H1 (cell line): ENCODE results near the gene TMEM204. TPM values are rescaled to one million over a fixed set of nuclear protein-coding genes. Genes with fewer than 3 reads are reported as not detected.

ENCODE experiments used
- CTCF ChIA-PET: fragments of 300-600 bp; sonication (Branson Sonifier 250); formaldehyde crosslinking; loops from one replicate; lab custom pipeline; 2021; ENCODE audit not compliant: partially characterized antibody; lab: Charles Lee
- POLR2A ChIA-PET: fragments of 300-600 bp; sonication (Branson Sonifier 250); formaldehyde crosslinking; loops from one replicate; lab custom pipeline; 2021; ENCODE audit warnings: inconsistent platforms; ENCODE audit not compliant: partially characterized antibody; lab: Charles Lee
- DNase-seq, 2 experiments: peaks; one replicate each; pipeline versions ENCODE4 v3.0.0 to v3.0.0-alpha.2; 2010 to 2022; ENCODE audit warnings: low spot score in 2 of 2, low read depth in 1 of 2, mixed read lengths in 1 of 2
- FAIRE-seq: peaks from 2 replicates; lab custom pipeline; 2011; peaks lifted over from hg19 to GRCh38; lab: Jason Lieb, UNC
- H2AFZ ChIP-seq: 2 replicates; pipeline ENCODE4 v1.8.1; 2012; ENCODE audit warnings: low read length, inconsistent platforms
- H2AK5ac ChIP-seq: 2 replicates; pipeline ENCODE4 v1.6.1; 2013; ENCODE audit warnings: low read depth, low read length
- H2BK120ac ChIP-seq: replicated peaks from 2 replicates; pipeline ENCODE3; 2013; ENCODE audit warnings: low read depth, low read length, inconsistent platforms
- H2BK12ac ChIP-seq: 2 replicates; pipeline ENCODE4 v1.6.1; 2013; ENCODE audit warnings: low read depth, low read length
- H2BK15ac ChIP-seq: 2 replicates; pipeline ENCODE4 v1.6.1; 2013; ENCODE audit warnings: low read length
- H2BK20ac ChIP-seq: 2 replicates; pipeline ENCODE4 v1.6.1; 2013; ENCODE audit warnings: low read length
- H2BK5ac ChIP-seq: 2 replicates; pipeline ENCODE4 v1.6.1; 2013; ENCODE audit warnings: low read depth, low read length
- H3K14ac ChIP-seq: 2 replicates; pipeline ENCODE4 v1.6.1; 2013; ENCODE audit warnings: inconsistent platforms; ENCODE audit not compliant: insufficient read length
- H3K18ac ChIP-seq: 2 replicates; pipeline ENCODE4 v1.6.1; 2013; ENCODE audit warnings: low read length; ENCODE audit errors: extremely low read depth
- H3K23ac ChIP-seq: 2 replicates; pipeline ENCODE4 v1.6.1; 2013; ENCODE audit warnings: inconsistent platforms; ENCODE audit not compliant: insufficient read length
- H3K23me2 ChIP-seq: 2 replicates; pipeline ENCODE4 v1.6.1; 2013; ENCODE audit warnings: low read depth, low read length
- H3K27ac ChIP-seq: 2 replicates; pipeline ENCODE4 v1.6.1; 2011; ENCODE audit warnings: low read depth, low read length, inconsistent platforms
- H3K27me3 ChIP-seq, 4 experiments: replicated peaks in 1 of 4; 1 replicate in 1 of 4; 2 replicates in 3 of 4; pipeline versions ENCODE4 v1.6.1 to v1.8.1; 2011 to 2013; ENCODE audit warnings: low read length in 3 of 4, mild to moderate bottlenecking in 3 of 4, inconsistent platforms in 2 of 4, mixed read lengths in 2 of 4, moderate library complexity in 1 of 4; ENCODE audit not compliant: control insufficient read depth in 3 of 4, insufficient read depth in 3 of 4; ENCODE audit errors: extremely low read depth in 1 of 4
- H3K36me3 ChIP-seq, 4 experiments: 2 replicates each; pipeline versions ENCODE4 v1.6.1 to v1.8.1; 2011 to 2013; ENCODE audit warnings: mild to moderate bottlenecking in 4 of 4, low read length in 3 of 4, moderate library complexity in 2 of 4, control low read depth in 1 of 4, inconsistent platforms in 1 of 4; ENCODE audit not compliant: insufficient read depth in 4 of 4, control insufficient read depth in 2 of 4
- H3K4ac ChIP-seq: replicated peaks from 2 replicates; pipeline ENCODE3; 2013; ENCODE audit warnings: low read length, low read depth, mixed read lengths, inconsistent platforms; ENCODE audit not compliant: insufficient read length
- H3K4me1 ChIP-seq, 4 experiments: replicated peaks in 1 of 4; 1 replicate in 1 of 4; 2 replicates in 3 of 4; pipeline versions ENCODE4 v1.6.1 to v1.8.1; 2011 to 2013; ENCODE audit warnings: low read length in 3 of 4, inconsistent platforms in 2 of 4, mixed read lengths in 1 of 4; ENCODE audit not compliant: insufficient read depth in 4 of 4, control insufficient read depth in 3 of 4
- H3K4me2 ChIP-seq, 2 experiments: 2 replicates each; pipeline versions ENCODE4 v1.6.1 to v1.8.1; 2011 to 2013; ENCODE audit warnings: low read depth in 2 of 2, low read length in 2 of 2, control low read depth in 1 of 2, inconsistent platforms in 1 of 2, mild to moderate bottlenecking in 1 of 2; ENCODE audit not compliant: insufficient read depth in 1 of 2
- H3K4me3 ChIP-seq, 4 experiments: fragments of 200-600, 300-600 bp in 1 of 4; sonication (generic), shearing (Covaris generic), sonication (Bioruptor Twin) in 1 of 4; 2 replicates each; pipeline versions ENCODE4 v1.5.1 to v1.8.1; 2011 to 2016; ENCODE audit warnings: low read length in 4 of 4, low read depth in 3 of 4, control low read depth in 2 of 4, inconsistent platforms in 2 of 4, mild to moderate bottlenecking in 2 of 4, mixed read lengths in 1 of 4, moderate library complexity in 1 of 4; ENCODE audit not compliant: insufficient read depth in 2 of 4; ENCODE audit errors: extremely low read depth in 1 of 4
- H3K56ac ChIP-seq: replicated peaks from 2 replicates; pipeline ENCODE3; 2013; ENCODE audit warnings: low read depth, mild to moderate bottlenecking, mixed read lengths, low read length, inconsistent platforms; ENCODE audit not compliant: insufficient read length
- H3K79me1 ChIP-seq: 2 replicates; pipeline ENCODE4 v1.6.1; 2013; ENCODE audit warnings: low read depth, low read length, control low read depth
- H3K79me2 ChIP-seq, 2 experiments: 2 replicates each; pipeline versions ENCODE4 v1.6.1 to v1.8.1; 2012 to 2013; ENCODE audit warnings: low read length in 2 of 2, mild to moderate bottlenecking in 2 of 2, inconsistent platforms in 1 of 2; ENCODE audit not compliant: insufficient read depth in 2 of 2, control insufficient read depth in 1 of 2
- H3K9ac ChIP-seq, 4 experiments: replicated peaks in 1 of 4; 1 replicate in 1 of 4; 2 replicates in 3 of 4; pipeline versions ENCODE4 v1.6.1 to v1.8.1; 2011 to 2013; ENCODE audit warnings: low read depth in 3 of 4, low read length in 3 of 4, control low read depth in 2 of 4, mild to moderate bottlenecking in 2 of 4, moderate library complexity in 2 of 4, inconsistent platforms in 1 of 4; ENCODE audit errors: extremely low read depth in 1 of 4
- H3K9me3 ChIP-seq, 2 experiments: 2 replicates each; pipeline versions ENCODE4 v1.6.1 to v1.8.1; 2012 to 2013; ENCODE audit warnings: mild to moderate bottlenecking in 2 of 2, moderate library complexity in 2 of 2, control low read depth in 1 of 2, inconsistent platforms in 1 of 2, low read depth in 1 of 2, low read length in 1 of 2, mixed read lengths in 1 of 2; ENCODE audit not compliant: insufficient read depth in 2 of 2
- H4K20me1 ChIP-seq, 2 experiments: replicated peaks in 1 of 2; 2 replicates each; pipeline versions ENCODE3 to v1.8.1; 2011 to 2013; ENCODE audit warnings: inconsistent platforms in 2 of 2, low read length in 2 of 2, mild to moderate bottlenecking in 1 of 2; ENCODE audit not compliant: insufficient read depth in 2 of 2, control insufficient read depth in 1 of 2
- H4K5ac ChIP-seq: 2 replicates; pipeline ENCODE4 v1.6.1; 2013; ENCODE audit warnings: low read length, low read depth, mixed read lengths, inconsistent platforms; ENCODE audit not compliant: insufficient read length
- H4K8ac ChIP-seq: 2 replicates; pipeline ENCODE4 v1.8.0; 2013; ENCODE audit warnings: mild to moderate bottlenecking, moderate library complexity, low read length, inconsistent platforms; ENCODE audit not compliant: insufficient read depth; ENCODE audit errors: extremely low read depth
- H4K91ac ChIP-seq: replicated peaks from 2 replicates; pipeline ENCODE3; 2013; ENCODE audit warnings: low read length, mixed read lengths, inconsistent platforms; ENCODE audit not compliant: insufficient read length
- EGR1 ChIP-seq: IDR thresholded peaks from 2 replicates; pipeline ENCODE4 v1.6.1; 2011; ENCODE audit warnings: low read depth, low read length, borderline replicate concordance
- JUND ChIP-seq: IDR thresholded peaks from 2 replicates; pipeline ENCODE4 v1.6.1; 2011; ENCODE audit warnings: mild to moderate bottlenecking, improper control_type of control experiment, low read length
- KDM1A ChIP-seq: fragments of 200-600, 300-600 bp; sonication (generic); IDR thresholded peaks from 2 replicates; pipeline ENCODE4 v1.7.1; 2016; ENCODE audit warnings: mild to moderate bottlenecking, low read length, borderline replicate concordance
- PHF8 ChIP-seq: fragments of 200-600 bp; sonication (generic); conservative IDR thresholded peaks from 2 replicates; pipeline ENCODE4 v1.7.1; 2012; ENCODE audit warnings: low read depth, mild to moderate bottlenecking, inconsistent platforms, low read length, moderate library complexity
- POLR2A ChIP-seq, 2 experiments: IDR thresholded peaks; 1 replicate in 1 of 2; 2 replicates in 1 of 2; pipeline ENCODE4 v1.6.1; 2011; ENCODE audit warnings: low read depth in 2 of 2, low read length in 2 of 2, mild to moderate bottlenecking in 2 of 2; ENCODE audit errors: control extremely low read depth in 1 of 2
- SIRT6 ChIP-seq: IDR thresholded peaks from one replicate; pipeline ENCODE4 v1.7.1; 2012; ENCODE audit warnings: low read length, inconsistent platforms
- SIX5 ChIP-seq: IDR thresholded peaks from 2 replicates; pipeline ENCODE4 v1.6.1; 2011; ENCODE audit warnings: mild to moderate bottlenecking, low read depth, low read length
- SRF ChIP-seq: IDR thresholded peaks from 2 replicates; pipeline ENCODE4 v1.6.1; 2011; ENCODE audit warnings: mild to moderate bottlenecking, low read depth, low read length, moderate library complexity
- TBP ChIP-seq: IDR thresholded peaks from 2 replicates; pipeline ENCODE4 v1.6.1; 2011; ENCODE audit warnings: low read depth, low read length, improper control_type of control experiment
- WGBS, 2 experiments: shearing (Covaris generic) in 1 of 2; methylation state at CpG; one replicate each; pipeline versions ENCODE4 v1.1.6 to v1.1.7; 2013 to 2015; ENCODE audit warnings: low lambda C conversion rate in 2 of 2, mixed read lengths in 2 of 2, inconsistent platforms in 1 of 2, low coverage in 1 of 2, missing lambda C conversion rate in 1 of 2; ENCODE audit not compliant: insufficient replicate concordance in 2 of 2, insufficient coverage in 1 of 2, insufficient read length in 1 of 2; ENCODE audit errors: extremely low coverage in 1 of 2, missing lambda C conversion rate in 1 of 2; 5-methylcytosine and 5-hydroxymethylcytosine counted together
- polyA plus RNA-seq, 7 experiments: library from polyadenylated mRNA; depleted of rRNA in 3 of 7; stranded (reverse) in 5 of 7; unstranded in 2 of 7; fragments of >200 nt in 5 of 7; fragments of 200-250 nt in 2 of 7; gene quantifications; 1 replicate in 5 of 7; 2 replicates in 1 of 7; 4 replicates in 1 of 7; pipeline versions ENCODE4 v1.2.1 to v1.2.3, GENCODE V29; 2011 to 2013; ENCODE audit warnings: missing spikeins in 2 of 7, mixed read lengths in 2 of 7
- total RNA-seq: library from RNA; stranded (reverse); fragmentation: NEBNext Ultra II Directional; extraction: Animal tissue kit (Norgen Biotek cat#: 25700); gene quantifications from 2 replicates; pipeline ENCODE4 v1.2.1, GENCODE V29; 2021

Gene TMEM204
- total and polyA plus RNA-seq, 2 of the 8 experiments (the other 6 are each of a cell fraction or from before 2014, with no cell fraction given) = not detected

DNA sequence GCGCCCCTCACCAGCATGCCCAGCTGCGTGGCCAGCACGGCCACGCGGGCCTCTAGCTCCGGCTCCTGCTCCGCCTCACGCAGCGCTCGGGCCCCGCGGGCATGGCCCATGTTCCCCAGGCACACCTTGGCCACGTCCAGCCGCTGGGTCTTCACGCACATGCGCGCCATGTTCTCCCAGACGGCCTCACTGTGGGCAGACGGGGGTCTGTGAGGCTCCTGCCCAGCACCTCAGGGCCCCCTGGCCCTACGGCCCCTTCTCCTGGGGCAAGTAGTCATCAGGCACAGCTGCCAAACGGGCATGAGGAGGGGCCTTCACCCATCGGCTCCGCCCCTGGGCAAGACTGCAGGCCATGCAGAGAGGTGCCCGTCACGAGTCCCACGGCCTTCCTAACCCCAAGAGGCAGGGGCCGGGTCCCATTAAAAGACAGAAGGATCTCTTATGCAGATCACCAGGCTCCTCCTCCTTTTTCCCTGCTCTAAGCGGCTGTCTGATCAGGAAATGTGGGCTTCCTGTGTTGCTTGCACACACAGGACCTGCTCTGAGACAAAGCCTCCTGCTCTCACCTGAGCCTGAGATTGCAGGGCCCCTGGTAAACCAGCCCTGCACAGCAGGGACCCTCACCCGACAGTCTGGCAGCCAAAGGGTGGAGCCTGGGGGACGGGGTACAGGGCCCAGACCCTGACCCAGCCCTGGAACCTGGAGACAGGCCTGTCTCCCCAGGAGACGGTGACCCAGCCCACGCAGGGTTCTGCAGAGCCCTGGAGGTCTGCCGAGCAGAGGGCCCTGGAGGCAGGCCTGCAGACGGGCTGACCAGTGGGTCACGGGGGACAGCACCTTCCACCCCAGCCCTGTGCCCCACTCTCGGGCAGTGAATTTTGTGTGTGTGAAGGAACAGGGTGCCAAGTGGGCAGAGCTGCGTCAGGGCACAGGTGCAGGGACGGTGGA lies 6.6 kb upstream of the TMEM204 start:
- no peak overlapping the region for H3K56ac ChIP-seq
- H2BK20ac ChIP-seq = no peak overlapping the region
- DNase-seq (no peak), FAIRE-seq (no peak)
- peaks cover 0 to 5% of the 10 kb centered on the region in 2 experiments for H4K20me1 ChIP-seq
- no peak overlapping the region for H2BK12ac ChIP-seq
- no peaks in the 10 kb centered on the region for H3K23me2 ChIP-seq
- no peak overlapping the region; the same call in 1 of the 2 replicates for H3K18ac ChIP-seq
- no peak overlapping the region for H3K23ac ChIP-seq
- no peak overlapping the region for H3K27ac ChIP-seq
- peak overlapping the region; percentile 57; the same call in 1 of the 2 replicates for H4K8ac ChIP-seq
- no peak overlapping the region for H3K4me2 ChIP-seq
- no peak overlapping the region for H3K4me3 ChIP-seq
- no peak overlapping the region for H2BK5ac ChIP-seq
- no peak overlapping the region for H3K14ac ChIP-seq
- no peak for TF ChIP-seq SRF
- no peak for TF ChIP-seq TBP
- TF ChIP-seq PHF8 = no peak
- TF ChIP-seq EGR1 = no peak
- TF ChIP-seq POLR2A (IDR thresholded peaks at IDR 0.05; ENCODE audit: control extremely low read depth in 1 of 2, low read depth in 2 of 2, low read length in 2 of 2) = no peak
- TF ChIP-seq KDM1A = no peak
- TF ChIP-seq SIRT6 = no peak
- TF ChIP-seq JUND = no peak
- TF ChIP-seq SIX5 = no peak
- no peak overlapping the region for H2AK5ac ChIP-seq
- H3K4ac ChIP-seq = no peak overlapping the region
- ChIA-PET CTCF (interaction anchor here (1.1 to 3.2 kb wide), 2 partner anchors 12 kb away, joined by 3 to 11 read pairs; no protein-coding TSS in a partner anchor), POLR2A (interaction anchor here (0.7 to 5.2 kb wide), 6 partner anchors 14 to 242 kb away, joined by 3 to 56 read pairs (median 4); no protein-coding TSS in a partner anchor)
- H3K4me1 ChIP-seq = no peaks in the 10 kb centered on the region
- H3K79me1 ChIP-seq = no peaks in the 10 kb centered on the region
- H3K27me3 ChIP-seq = no peaks in the 10 kb centered on the region
- WGBS, 2 experiments = 96% methylated on average over 38 of the region's 38 CpGs; no CpG with 5 or more reads in 1 of the 2 experiments
- H3K36me3 ChIP-seq = peaks cover 0 to 3% (median 0%) of the 10 kb centered on the region in 4 experiments; a peak in 1 of 8 replicates
- H4K91ac ChIP-seq = no peak overlapping the region
- H3K9ac ChIP-seq = no peak overlapping the region
- no peaks in the 10 kb centered on the region for H3K79me2 ChIP-seq
- no peak overlapping the region for H4K5ac ChIP-seq
- H2AFZ ChIP-seq = no peak overlapping the region
- H3K9me3 ChIP-seq = no peaks in the 10 kb centered on the region
- no peak overlapping the region for H2BK15ac ChIP-seq
- H2BK120ac ChIP-seq = no peak overlapping the region
